GM18909 (cell line): Measurements from ENCODE around the gene MED6.

Experiments
- ATAC-seq: cut with Tn5 transposase; IDR thresholded peaks from one replicate; pipeline ENCODE4 v1.9.1; 2021; ENCODE audit warnings: mild to moderate bottlenecking; ENCODE audit not compliant: unreplicated experiment, poor library complexity

The MED6 gene

GRCh38 chr14:70600382-70601157 is at the start of gene MED6:
Gene MED6 (minus strand): TSS chr14:70600655. CDS start chr14:70600637, 18 bp downstream.
- ATAC-seq = peak; percentile 95

- ATAC-seq = no peak
These were observed 49.3 kb upstream of the MED6 start for GRCh38 chr14:70649803-70650202.

- ATAC-seq = no peak
These were observed 47.9 kb upstream of the MED6 start for GRCh38 chr14:70648346-70648745.

GRCh38 chr14:70646705-70647104 is 46.2 kb upstream of the MED6 start:
- ATAC-seq = no peak

GRCh38 chr14:70645892-70646291 is 45.4 kb upstream of the MED6 start:
- no peak for ATAC-seq

GRCh38 chr14:70643967-70644366 is 43.5 kb upstream of the MED6 start:
- no peak for ATAC-seq

GRCh38 chr14:70642303-70643235 is 42.1 kb upstream of the MED6 start:
- peak; percentile 39 for ATAC-seq

GRCh38 chr14:70641548-70642302 is 41.3 kb upstream of the MED6 start, which contains the start of gene TTC9:
Gene TTC9 (plus strand): TSS chr14:70641916. CDS start chr14:70642130, 214 bp downstream.
- no peak for ATAC-seq

- peak; percentile 62 for ATAC-seq
These were observed 40.6 kb upstream of the MED6 start for GRCh38 chr14:70640938-70641547.

- no peak for ATAC-seq
These were observed 38.0 kb upstream of the MED6 start for GRCh38 chr14:70638416-70638815.

GRCh38 chr14:70635971-70636595 is 35.6 kb upstream of the MED6 start:
- ATAC-seq = no peak

GRCh38 chr14:70631948-70632347 is 31.5 kb upstream of the MED6 start:
- ATAC-seq = no peak

GRCh38 chr14:70624972-70625371 is 24.5 kb upstream of the MED6 start:
- ATAC-seq = no peak

GRCh38 chr14:70622111-70622712 is 21.8 kb upstream of the MED6 start:
- ATAC-seq = no peak

- ATAC-seq = no peak
These were observed 19.3 kb upstream of the MED6 start for GRCh38 chr14:70619708-70620107.

GRCh38 chr14:70618314-70618713 is 17.9 kb upstream of the MED6 start:
- ATAC-seq = no peak

GRCh38 chr14:70616646-70617045 is 16.2 kb upstream of the MED6 start:
- ATAC-seq = no peak

- no peak for ATAC-seq
These were observed 10.8 kb upstream of the MED6 start for GRCh38 chr14:70611216-70611615.

- ATAC-seq = peak; percentile 46
These were observed 1.8 kb upstream of the MED6 start for GRCh38 chr14:70602254-70602653.
